ENCODE data around the gene ASAP2. TPM values are rescaled to one million over a fixed set of nuclear protein-coding genes. Genes with fewer than 3 reads are reported as not detected.
A peak's percentile ranks its signal among the peaks of the same experiment; 100 is the strongest.

Gene ASAP2
- total RNA-seq, 1 experiment from 2014 or later: 14.3 TPM

DNA sequence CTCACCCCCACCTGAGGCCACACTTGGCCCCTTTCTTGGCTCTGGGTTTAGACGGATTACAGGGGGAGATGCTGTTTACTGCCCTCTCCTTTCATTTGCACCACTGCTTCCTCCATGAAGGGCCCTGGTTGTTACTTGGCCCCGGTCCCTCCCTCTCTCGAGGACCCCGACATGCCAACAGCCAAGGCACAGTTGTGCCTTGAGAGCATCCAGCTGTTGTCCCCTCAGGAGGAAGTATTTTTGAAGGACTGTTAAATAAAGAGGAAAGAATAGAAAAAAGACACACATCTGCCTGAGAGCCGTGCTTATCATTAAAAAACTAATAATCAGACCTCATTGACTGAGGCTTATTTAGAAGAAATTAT, 172.8 kb downstream of the ASAP2 start:
- H3K4me1 Mint-ChIP-seq: peaks cover 23% of the 10 kb centered on the region
- H3K27me3 Mint-ChIP-seq (ENCODE audit: low read depth): no peaks in the 10 kb centered on the region
- ChIA-PET POLR2A (no interaction called here), CTCF (no interaction called here)
- H3K9me3 Mint-ChIP-seq: no peaks in the 10 kb centered on the region
- no peak overlapping the region for H3K4me3 Mint-ChIP-seq
- ATAC-seq (no peak), DNase-seq (ENCODE audit: low spot score) (no peak)
- TF ChIP-seq, protein P1, sequence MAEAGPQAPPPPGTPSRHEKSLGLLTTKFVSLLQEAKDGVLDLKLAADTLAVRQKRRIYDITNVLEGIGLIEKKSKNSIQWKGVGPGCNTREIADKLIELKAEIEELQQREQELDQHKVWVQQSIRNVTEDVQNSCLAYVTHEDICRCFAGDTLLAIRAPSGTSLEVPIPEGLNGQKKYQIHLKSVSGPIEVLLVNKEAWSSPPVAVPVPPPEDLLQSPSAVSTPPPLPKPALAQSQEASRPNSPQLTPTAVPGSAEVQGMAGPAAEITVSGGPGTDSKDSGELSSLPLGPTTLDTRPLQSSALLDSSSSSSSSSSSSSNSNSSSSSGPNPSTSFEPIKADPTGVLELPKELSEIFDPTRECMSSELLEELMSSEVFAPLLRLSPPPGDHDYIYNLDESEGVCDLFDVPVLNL (CRISPR knock-in tag; IDR thresholded peaks at IDR 0.05; ENCODE audit: borderline replicate concordance, low read depth): no peak
- TF ChIP-seq ZNF671 (CRISPR knock-in tag; IDR thresholded peaks at IDR 0.05): no peak
- no peak for TF ChIP-seq TCF7 (CRISPR knock-in tag; IDR thresholded peaks at IDR 0.05; ENCODE audit: low read depth)
- H3K36me3 Mint-ChIP-seq: peaks cover 20% of the 10 kb centered on the region
- no peak overlapping the region for H3K27ac Mint-ChIP-seq

DNA sequence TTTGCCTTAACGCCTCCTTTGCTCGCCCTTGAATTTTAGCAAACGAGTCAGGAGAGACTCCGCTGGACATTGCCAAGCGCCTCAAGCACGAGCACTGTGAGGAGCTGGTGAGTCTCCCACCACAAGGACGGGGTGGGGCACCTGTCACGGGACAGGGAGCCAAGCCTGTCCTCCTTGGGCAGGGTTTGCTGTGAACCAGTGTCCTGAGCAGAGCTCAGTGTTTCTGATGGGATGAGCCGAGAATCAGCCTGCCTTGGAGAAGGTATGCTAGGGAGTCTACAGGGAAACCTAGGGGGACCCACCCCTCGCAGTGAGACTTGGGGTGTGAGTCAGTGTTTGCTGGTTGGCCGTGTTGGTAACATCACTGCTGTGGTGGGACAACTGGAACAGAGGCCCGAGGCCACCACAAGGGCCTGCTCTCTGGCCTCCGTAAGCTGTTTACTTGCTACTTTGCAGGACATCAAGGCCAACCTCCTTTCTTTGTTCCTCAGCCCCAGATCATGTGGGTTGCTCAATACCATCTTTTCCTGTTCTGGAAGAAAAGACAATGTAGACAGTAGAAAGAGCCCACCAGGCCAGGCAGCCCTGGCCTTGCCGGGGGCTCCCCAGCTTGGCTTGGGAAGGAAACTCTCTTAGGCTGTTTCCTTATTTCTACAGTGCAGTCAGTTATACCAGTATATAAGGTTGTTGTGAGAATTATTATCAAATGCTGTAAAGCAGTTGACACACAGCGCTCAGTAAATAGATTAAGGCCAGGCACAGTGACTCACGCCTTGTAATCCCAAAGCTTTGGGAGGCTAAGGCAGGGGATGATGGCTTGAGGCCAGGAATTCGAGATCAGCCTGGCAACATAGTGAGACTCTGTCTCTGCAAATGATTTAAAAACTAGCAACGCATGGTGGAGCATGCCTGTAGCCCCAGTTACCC, 174.4 kb downstream of the ASAP2 start:
- CTCF ChIA-PET: interaction anchor here (0.6 to 1.8 kb wide), 4 partner anchors 9 to 241 kb away, joined by 3 to 6 read pairs (median 4); no protein-coding TSS in a partner anchor
- Mint-ChIP-seq H3K36me3 (peaks cover 16% of the 10 kb centered on the region), H3K9me3 (no peaks in the 10 kb centered on the region), H3K27ac (no peak overlapping the region), H3K27me3 (ENCODE audit: low read depth) (no peaks in the 10 kb centered on the region), H3K4me1 (peaks cover 23% of the 10 kb centered on the region), H3K4me3 (no peak overlapping the region)
- ATAC-seq (no peak), DNase-seq (ENCODE audit: low spot score) (no peak)
- TF ChIP-seq ZNF121 (CRISPR knock-in tag; IDR thresholded peaks at IDR 0.05): no peak
- TF ChIP-seq GABPB1 (CRISPR knock-in tag; IDR thresholded peaks at IDR 0.05): peak; percentile 39
- TF ChIP-seq ZNF512 (CRISPR knock-in tag; IDR thresholded peaks at IDR 0.05; ENCODE audit: borderline replicate concordance): no peak
- POLR2A ChIA-PET: no interaction called here

DNA sequence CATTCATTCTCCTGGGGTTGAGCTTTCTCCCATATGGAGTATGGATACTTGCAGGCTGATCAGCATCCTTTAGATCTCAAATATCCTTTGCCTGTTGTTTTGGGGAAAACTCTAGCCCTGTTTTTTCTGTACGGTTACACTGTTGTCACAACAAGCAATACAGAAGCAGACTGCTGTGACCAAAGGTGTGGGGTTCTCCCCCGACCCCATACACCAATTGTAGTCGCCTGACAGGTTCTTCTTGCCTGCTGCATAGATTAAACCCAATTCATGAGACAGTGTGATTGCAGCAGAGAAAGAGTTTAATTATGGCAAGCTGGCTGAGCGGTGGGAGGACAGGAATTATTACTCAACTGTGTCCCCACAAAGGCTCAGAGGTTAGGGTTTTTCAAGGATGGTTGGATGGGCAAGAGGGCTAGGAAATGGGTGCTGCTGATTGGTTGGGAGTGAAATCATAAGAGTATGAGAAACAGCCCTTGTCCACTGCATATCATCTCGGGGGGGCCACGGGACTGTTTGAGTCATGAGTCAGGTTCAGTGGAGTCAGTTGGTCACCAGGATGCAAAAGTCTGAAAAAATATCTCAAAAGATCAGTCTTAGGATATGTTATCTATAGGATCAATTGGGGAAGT, 176.1 kb downstream of the ASAP2 start:
- no peak for DNase-seq (ENCODE audit: low spot score)
- CTCF ChIA-PET: interaction anchor here (1.8 kb wide), 1 partner anchor 11 kb away, joined by 5 read pairs; no protein-coding TSS in a partner anchor
- H3K4me3 Mint-ChIP-seq: no peak overlapping the region

GRCh38 chr2:9384521-9384920, 177.9 kb downstream of the ASAP2 start:
- no peaks in the 10 kb centered on the region for H3K9me3 Mint-ChIP-seq
- H3K27me3 Mint-ChIP-seq (ENCODE audit: low read depth): no peaks in the 10 kb centered on the region
- POLR2A ChIA-PET: no interaction called here
- no peak overlapping the region for H3K4me3 Mint-ChIP-seq
- peaks cover 8% of the 10 kb centered on the region for H3K36me3 Mint-ChIP-seq
- no peak for DNase-seq (ENCODE audit: low spot score)
- no peaks in the 10 kb centered on the region for H3K4me1 Mint-ChIP-seq
- H3K27ac Mint-ChIP-seq: no peak overlapping the region
- ATAC-seq: no peak
- CTCF ChIA-PET: no interaction called here
- TF ChIP-seq MAX (CRISPR knock-in tag; IDR thresholded peaks at IDR 0.05): no peak
- TF ChIP-seq, protein P2, sequence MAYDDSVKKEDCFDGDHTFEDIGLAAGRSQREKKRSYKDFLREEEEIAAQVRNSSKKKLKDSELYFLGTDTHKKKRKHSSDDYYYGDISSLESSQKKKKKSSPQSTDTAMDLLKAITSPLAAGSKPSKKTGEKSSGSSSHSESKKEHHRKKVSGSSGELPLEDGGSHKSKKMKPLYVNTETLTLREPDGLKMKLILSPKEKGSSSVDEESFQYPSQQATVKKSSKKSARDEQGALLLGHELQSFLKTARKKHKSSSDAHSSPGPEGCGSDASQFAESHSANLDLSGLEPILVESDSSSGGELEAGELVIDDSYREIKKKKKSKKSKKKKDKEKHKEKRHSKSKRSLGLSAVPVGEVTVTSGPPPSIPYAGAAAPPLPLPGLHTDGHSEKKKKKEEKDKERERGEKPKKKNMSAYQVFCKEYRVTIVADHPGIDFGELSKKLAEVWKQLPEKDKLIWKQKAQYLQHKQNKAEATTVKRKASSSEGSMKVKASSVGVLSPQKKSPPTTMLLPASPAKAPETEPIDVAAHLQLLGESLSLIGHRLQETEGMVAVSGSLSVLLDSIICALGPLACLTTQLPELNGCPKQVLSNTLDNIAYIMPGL (CRISPR knock-in tag; IDR thresholded peaks at IDR 0.05): no peak
- no peak for TF ChIP-seq IRF2 (CRISPR knock-in tag; IDR thresholded peaks at IDR 0.05; ENCODE audit: borderline replicate concordance, low read depth)
- TF ChIP-seq ATF6 (CRISPR knock-in tag; IDR thresholded peaks at IDR 0.05): no peak
- TF ChIP-seq ESRRA (CRISPR knock-in tag; IDR thresholded peaks at IDR 0.05; ENCODE audit: borderline replicate concordance): no peak
- TF ChIP-seq TP53 (CRISPR knock-in tag; IDR thresholded peaks at IDR 0.05): no peak
- TF ChIP-seq ZNF396 (CRISPR knock-in tag; IDR thresholded peaks at IDR 0.05; ENCODE audit: borderline replicate concordance): no peak
- TF ChIP-seq, protein P3, sequence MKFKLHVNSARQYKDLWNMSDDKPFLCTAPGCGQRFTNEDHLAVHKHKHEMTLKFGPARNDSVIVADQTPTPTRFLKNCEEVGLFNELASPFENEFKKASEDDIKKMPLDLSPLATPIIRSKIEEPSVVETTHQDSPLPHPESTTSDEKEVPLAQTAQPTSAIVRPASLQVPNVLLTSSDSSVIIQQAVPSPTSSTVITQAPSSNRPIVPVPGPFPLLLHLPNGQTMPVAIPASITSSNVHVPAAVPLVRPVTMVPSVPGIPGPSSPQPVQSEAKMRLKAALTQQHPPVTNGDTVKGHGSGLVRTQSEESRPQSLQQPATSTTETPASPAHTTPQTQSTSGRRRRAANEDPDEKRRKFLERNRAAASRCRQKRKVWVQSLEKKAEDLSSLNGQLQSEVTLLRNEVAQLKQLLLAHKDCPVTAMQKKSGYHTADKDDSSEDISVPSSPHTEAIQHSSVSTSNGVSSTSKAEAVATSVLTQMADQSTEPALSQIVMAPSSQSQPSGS (CRISPR knock-in tag; IDR thresholded peaks at IDR 0.05; ENCODE audit: borderline replicate concordance, low read depth): no peak
- TF ChIP-seq NFE2L1 (CRISPR knock-in tag; IDR thresholded peaks at IDR 0.05): no peak
- TF ChIP-seq TCF7 (CRISPR knock-in tag; IDR thresholded peaks at IDR 0.05; ENCODE audit: low read depth): no peak

More for the DNA sequence above, 176.1 kb downstream of the ASAP2 start:
- Mint-ChIP-seq H3K27ac (no peak overlapping the region), H3K36me3 (peaks cover 16% of the 10 kb centered on the region), H3K9me3 (no peaks in the 10 kb centered on the region), H3K27me3 (ENCODE audit: low read depth) (no peaks in the 10 kb centered on the region), H3K4me1 (peaks cover 11% of the 10 kb centered on the region)
- TF ChIP-seq, protein P4, sequence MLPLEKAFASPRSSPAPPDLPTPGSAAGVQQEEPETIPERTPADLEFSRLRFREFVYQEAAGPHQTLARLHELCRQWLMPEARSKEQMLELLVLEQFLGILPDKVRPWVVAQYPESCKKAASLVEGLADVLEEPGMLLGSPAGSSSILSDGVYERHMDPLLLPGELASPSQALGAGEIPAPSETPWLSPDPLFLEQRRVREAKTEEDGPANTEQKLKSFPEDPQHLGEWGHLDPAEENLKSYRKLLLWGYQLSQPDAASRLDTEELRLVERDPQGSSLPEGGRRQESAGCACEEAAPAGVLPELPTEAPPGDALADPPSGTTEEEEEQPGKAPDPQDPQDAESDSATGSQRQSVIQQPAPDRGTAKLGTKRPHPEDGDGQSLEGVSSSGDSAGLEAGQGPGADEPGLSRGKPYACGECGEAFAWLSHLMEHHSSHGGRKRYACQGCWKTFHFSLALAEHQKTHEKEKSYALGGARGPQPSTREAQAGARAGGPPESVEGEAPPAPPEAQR (CRISPR knock-in tag; IDR thresholded peaks at IDR 0.05): no peak
- POLR2A ChIA-PET: no interaction called here
- ATAC-seq: no peak

Data from WTC11 (cell line).